DOHH2 (cell line): ENCODE data around the gene THOC1.

ENCODE experiments used
- H3F3A ChIP-seq: fragments of 200-600 bp; sonication (generic), shearing (Covaris generic); 2 replicates; pipeline ENCODE4 v1.6.0; 2016; ENCODE audit warnings: antibody characterized with exemption, mild to moderate bottlenecking; ENCODE audit not compliant: control insufficient read depth, insufficient read depth
- H3K27ac ChIP-seq: fragments of 200-600 bp; sonication (generic); 2 replicates; pipeline ENCODE4 v1.5.1; 2014; ENCODE audit warnings: low read depth, mild to moderate bottlenecking, low read length, moderate library complexity
- H3K27me3 ChIP-seq: fragments of 200-600 bp; sonication (generic); 2 replicates; pipeline ENCODE4 v1.6.1; 2014; ENCODE audit warnings: mild to moderate bottlenecking, low read length, mixed read lengths; ENCODE audit not compliant: control insufficient read depth
- H3K36me3 ChIP-seq: fragments of 200-600 bp; sonication (generic); 2 replicates; pipeline ENCODE4 v1.6.1; 2014; ENCODE audit warnings: mild to moderate bottlenecking, low read length, moderate library complexity, mixed read lengths; ENCODE audit not compliant: control insufficient read depth
- H3K4me1 ChIP-seq: fragments of 200-600 bp; sonication (generic); 2 replicates; pipeline ENCODE4 v1.6.1; 2014; ENCODE audit warnings: mild to moderate bottlenecking, low read length, mixed read lengths; ENCODE audit not compliant: control insufficient read depth
- H3K4me2 ChIP-seq: fragments of 200-600 bp; sonication (generic); 2 replicates; pipeline ENCODE4 v1.6.0; 2014; ENCODE audit warnings: mild to moderate bottlenecking, low read length, moderate library complexity
- H3K4me3 ChIP-seq: fragments of 200-600 bp; sonication (generic); 2 replicates; pipeline ENCODE4 v1.5.1; 2014; ENCODE audit warnings: mild to moderate bottlenecking, low read length, mixed read lengths
- H3K79me2 ChIP-seq: fragments of 200-600 bp; sonication (generic); 2 replicates; pipeline ENCODE4 v1.6.1; 2014; ENCODE audit warnings: mild to moderate bottlenecking, low read length, mixed read lengths; ENCODE audit not compliant: control insufficient read depth
- H3K9me2 ChIP-seq: fragments of 200-600 bp; sonication (generic); replicated peaks from 2 replicates; pipeline ENCODE4 v1.6.1; 2014; ENCODE audit warnings: mild to moderate bottlenecking, low read length, mixed read lengths; ENCODE audit not compliant: control insufficient read depth
- H3K9me3 ChIP-seq: fragments of 200-600 bp; sonication (generic); 2 replicates; pipeline ENCODE4 v1.6.1; 2014; ENCODE audit warnings: antibody characterized with exemption, low read length, mixed read lengths; ENCODE audit not compliant: control insufficient read depth, insufficient read depth
- H4K20me1 ChIP-seq: fragments of 200-600 bp; sonication (generic); 2 replicates; pipeline ENCODE4 v1.6.0; 2014; ENCODE audit warnings: low read depth, mild to moderate bottlenecking, antibody characterized with exemption, low read length, moderate library complexity; ENCODE audit not compliant: control insufficient read depth, insufficient read depth
- CTCF ChIP-seq: fragments of 200-600 bp; sonication (generic); IDR thresholded peaks from one replicate; pipeline ENCODE4 v1.5.1; 2014; ENCODE audit warnings: antibody characterized with exemption, mild to moderate bottlenecking, low read depth, low read length; ENCODE audit not compliant: poor library complexity, severe bottlenecking
- EZH2phosphoT487 ChIP-seq: fragments of 200-600 bp; sonication (generic); IDR thresholded peaks from 2 replicates; pipeline ENCODE4 v1.6.1; 2017; ENCODE audit warnings: borderline replicate concordance, mild to moderate bottlenecking, antibody characterized with exemption, low read length, moderate library complexity, mixed read lengths

THOC1 gene

GRCh38 chr18:303011-303410 lies 35.2 kb upstream of the THOC1 start:
- H3K27me3 ChIP-seq: no peaks in the 10 kb centered on the region
- no peaks in the 10 kb centered on the region for H3K36me3 ChIP-seq
- H3K79me2 ChIP-seq: no peaks in the 10 kb centered on the region
- no peaks in the 10 kb centered on the region for H3K9me2 ChIP-seq
- TF ChIP-seq EZH2phosphoT487 (no peak), CTCF (no peak)
- H3K4me2 ChIP-seq: no peak overlapping the region
- H4K20me1 ChIP-seq: no peaks in the 10 kb centered on the region
- H3K4me3 ChIP-seq: no peak overlapping the region
- H3K27ac ChIP-seq: no peak overlapping the region
- no peaks in the 10 kb centered on the region for H3F3A ChIP-seq
- no peaks in the 10 kb centered on the region for H3K4me1 ChIP-seq
- no peaks in the 10 kb centered on the region for H3K9me3 ChIP-seq

- Histone ChIP-seq H3K27me3 (no peaks in the 10 kb centered on the region), H3K4me1 (no peaks in the 10 kb centered on the region), H3K79me2 (no peaks in the 10 kb centered on the region), H3K27ac (no peak overlapping the region), H3F3A (no peaks in the 10 kb centered on the region), H3K4me3 (no peak overlapping the region), H4K20me1 (no peaks in the 10 kb centered on the region), H3K9me3 (no peaks in the 10 kb centered on the region), H3K36me3 (no peaks in the 10 kb centered on the region), H3K4me2 (no peak overlapping the region), H3K9me2 (no peaks in the 10 kb centered on the region)
- TF ChIP-seq EZH2phosphoT487 (no peak), CTCF (no peak)
Observed at GRCh38 chr18:302097-302496, 34.2 kb upstream of the THOC1 start.

GRCh38 chr18:297936-298335 lies 30.1 kb upstream of the THOC1 start:
- Histone ChIP-seq H3F3A (no peaks in the 10 kb centered on the region), H3K4me3 (no peak overlapping the region), H3K9me2 (no peaks in the 10 kb centered on the region), H3K9me3 (no peaks in the 10 kb centered on the region), H3K79me2 (no peaks in the 10 kb centered on the region), H3K27me3 (no peaks in the 10 kb centered on the region), H3K36me3 (no peaks in the 10 kb centered on the region), H3K27ac (no peak overlapping the region), H4K20me1 (no peaks in the 10 kb centered on the region), H3K4me2 (no peak overlapping the region), H3K4me1 (no peaks in the 10 kb centered on the region)
- TF ChIP-seq CTCF (no peak), EZH2phosphoT487 (no peak)
